IPS DF 6.9 (cell line): Measurements from ENCODE around the gene LYPD4.

Experiments
- DNase-seq: peaks from one replicate; pipeline ENCODE4 v3.0.0-alpha.2; 2013; ENCODE audit warnings: low read depth, low spot score
- H3K27ac ChIP-seq: one replicate; pipeline ENCODE4 v1.5.1; 2013; ENCODE audit warnings: low read length, control low read depth
- H3K27me3 ChIP-seq: 2 replicates; pipeline ENCODE4 v1.6.1; 2013; ENCODE audit warnings: mild to moderate bottlenecking, low read length; ENCODE audit not compliant: control insufficient read depth, insufficient read depth
- H3K36me3 ChIP-seq: 2 replicates; pipeline ENCODE4 v1.6.1; 2013; ENCODE audit warnings: low read length; ENCODE audit not compliant: control insufficient read depth, insufficient read depth
- H3K4me1 ChIP-seq: 2 replicates; pipeline ENCODE4 v1.6.1; 2013; ENCODE audit warnings: low read length; ENCODE audit not compliant: control insufficient read depth, insufficient read depth
- H3K4me3 ChIP-seq: 2 replicates; pipeline ENCODE4 v1.5.1; 2013; ENCODE audit warnings: mild to moderate bottlenecking, low read length
- H3K9me3 ChIP-seq: 2 replicates; pipeline ENCODE4 v1.6.1; 2013; ENCODE audit warnings: low read length, inconsistent platforms; ENCODE audit not compliant: control insufficient read depth, insufficient read depth
- WGBS: extraction: QIAGEN DNeasy Blood & Tissue Kit; methylation state at CpG from one replicate; pipeline ENCODE4 v1.1.7; 2013; ENCODE audit warnings: mixed read lengths, missing lambda C conversion rate; ENCODE audit not compliant: insufficient read length, insufficient coverage; 5-methylcytosine and 5-hydroxymethylcytosine counted together

The LYPD4 gene, protein sequence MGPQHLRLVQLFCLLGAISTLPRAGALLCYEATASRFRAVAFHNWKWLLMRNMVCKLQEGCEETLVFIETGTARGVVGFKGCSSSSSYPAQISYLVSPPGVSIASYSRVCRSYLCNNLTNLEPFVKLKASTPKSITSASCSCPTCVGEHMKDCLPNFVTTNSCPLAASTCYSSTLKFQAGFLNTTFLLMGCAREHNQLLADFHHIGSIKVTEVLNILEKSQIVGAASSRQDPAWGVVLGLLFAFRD

DNA sequence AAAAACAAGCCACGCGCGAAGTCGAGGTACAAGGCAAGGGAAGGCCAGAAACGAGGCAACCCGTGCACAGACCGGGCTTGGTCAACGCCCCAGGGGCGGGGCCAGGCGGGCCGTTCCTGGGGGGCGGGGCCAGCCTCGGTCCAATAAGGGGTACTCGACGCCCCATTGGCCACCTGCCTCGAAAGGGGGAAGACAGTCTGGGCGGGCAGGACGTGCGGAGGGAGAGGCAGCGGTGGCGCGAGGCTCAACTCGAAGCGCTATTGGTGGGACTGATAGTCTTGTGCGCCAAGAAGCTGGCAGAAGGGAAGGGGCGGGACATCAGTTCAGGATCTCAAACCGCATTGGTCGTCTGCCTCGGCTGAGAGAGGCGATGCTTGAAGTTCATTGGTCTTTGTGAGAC is at the start of gene LYPD4:
LYPD4 (minus strand) TSS at position 83 of the 400 bp plus-strand sequence. CDS start 5,398 bp downstream, outside the sequence.
- no peak within 1 kb of the TSS; the same call in 1 of the 2 replicates for H3K4me3 ChIP-seq
- H3K36me3 ChIP-seq = no peaks in the 10 kb centered on the region
- H3K27ac ChIP-seq = no peak within 1 kb of the TSS
- H3K9me3 ChIP-seq = no peaks in the 10 kb centered on the region
- no peak for DNase-seq
- H3K4me1 ChIP-seq = no peaks in the 10 kb centered on the region
- WGBS = no CpG with 5 or more reads among the region's 30 CpGs
- H3K27me3 ChIP-seq = no peaks in the 10 kb centered on the region

DNA sequence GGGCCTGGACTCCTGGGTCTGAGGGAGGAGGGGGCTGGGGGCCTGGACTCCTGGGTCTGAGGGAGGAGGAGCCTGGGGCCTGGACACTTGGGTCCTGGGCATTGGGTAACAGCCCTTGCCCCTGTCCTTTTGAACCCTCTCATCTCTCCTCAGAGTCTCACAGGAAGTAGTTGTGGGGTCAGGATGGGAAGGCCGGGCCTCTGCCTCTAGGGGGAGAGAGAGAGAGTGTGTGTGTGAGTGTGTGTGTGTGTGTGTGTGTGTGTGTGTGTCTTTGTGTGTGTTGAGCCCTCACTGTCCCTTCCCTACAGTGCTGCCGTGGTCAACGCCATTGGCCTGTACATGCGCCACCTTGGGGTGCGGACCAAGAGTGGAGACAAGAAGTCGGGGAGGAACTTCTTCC is 49.4 kb upstream of the LYPD4 start:
- no peak overlapping the region for H3K4me3 ChIP-seq
- H3K36me3 ChIP-seq = peaks cover 8% of the 10 kb centered on the region
- H3K27ac ChIP-seq = no peak overlapping the region
- H3K27me3 ChIP-seq = no peaks in the 10 kb centered on the region
- peaks cover 7% of the 10 kb centered on the region; the same call in 1 of the 2 replicates for H3K4me1 ChIP-seq
- no peak for DNase-seq
- no peaks in the 10 kb centered on the region for H3K9me3 ChIP-seq
- no CpG with 5 or more reads among the region's 6 CpGs for WGBS

DNA sequence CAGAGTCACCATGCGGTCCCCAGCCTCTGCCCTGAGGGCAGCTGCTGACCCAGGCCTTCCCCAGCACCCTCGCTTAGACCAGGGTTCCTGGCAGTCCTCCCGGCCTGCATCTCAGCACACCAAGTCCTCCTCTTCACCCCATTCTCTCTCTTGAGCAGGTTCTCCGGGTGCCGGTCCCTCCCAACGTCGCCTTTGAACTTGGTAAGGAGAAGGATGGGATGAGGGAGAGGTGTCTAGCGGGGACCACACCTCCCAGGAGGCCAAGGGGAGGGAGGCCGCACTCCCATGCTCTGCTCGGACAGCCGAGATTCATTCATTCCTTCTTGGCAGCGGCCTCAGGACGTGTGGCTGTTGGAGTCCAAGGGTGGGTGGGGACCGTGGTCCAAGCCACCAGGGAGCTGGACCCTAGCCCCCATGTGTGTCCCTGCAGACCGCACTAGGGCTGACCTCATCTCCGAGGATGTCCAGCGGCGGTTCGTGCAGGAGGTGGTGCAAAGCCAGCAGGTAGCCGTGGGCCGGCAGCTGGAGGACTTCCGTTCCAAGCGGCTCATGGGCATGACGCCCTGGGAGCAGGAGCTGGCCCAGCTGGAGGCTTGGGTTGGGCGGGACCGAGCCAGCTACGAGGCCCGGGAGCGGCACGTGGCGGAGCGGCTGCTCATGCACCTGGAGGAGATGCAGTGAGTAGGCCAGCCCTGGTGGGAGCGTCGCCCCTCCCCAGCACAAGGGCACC is 47.9 kb upstream of the LYPD4 start:
- Histone ChIP-seq H3K4me1 (peaks cover 10% of the 10 kb centered on the region), H3K36me3 (peaks cover 5% of the 10 kb centered on the region; the same call in 1 of the 2 replicates)
- no CpG with 5 or more reads among the region's 34 CpGs for WGBS

DNA sequence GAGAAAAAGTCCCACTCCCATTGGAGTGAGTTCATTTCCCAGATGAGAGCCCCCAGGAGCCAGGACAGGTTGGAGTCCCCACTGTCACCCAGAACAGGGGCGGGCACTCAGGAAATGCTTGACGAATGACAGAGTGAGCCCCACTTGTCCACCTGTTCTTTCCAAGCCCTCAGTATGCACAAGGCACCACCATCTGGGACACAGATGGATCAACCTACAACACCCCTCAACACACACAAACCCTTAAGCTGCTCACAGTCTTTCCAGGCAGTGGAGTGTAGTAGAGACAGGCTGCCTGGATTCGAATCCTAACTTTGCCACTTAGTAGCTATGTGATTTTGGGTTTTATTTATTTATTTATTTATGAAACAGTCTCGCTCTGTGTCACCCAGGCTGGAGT is 46.5 kb upstream of the LYPD4 start:
- Histone ChIP-seq H3K27ac (no peak overlapping the region), H3K27me3 (no peaks in the 10 kb centered on the region), H3K4me1 (peaks cover 10% of the 10 kb centered on the region), H3K36me3 (peaks cover 2% of the 10 kb centered on the region; the same call in 1 of the 2 replicates), H3K4me3 (no peak overlapping the region), H3K9me3 (no peaks in the 10 kb centered on the region)
- no CpG with 5 or more reads among the region's 4 CpGs for WGBS
- DNase-seq = no peak

More for the DNA sequence above, 47.9 kb upstream of the LYPD4 start:
- Histone ChIP-seq H3K9me3 (no peaks in the 10 kb centered on the region), H3K27ac (no peak overlapping the region), H3K4me3 (no peak overlapping the region), H3K27me3 (no peaks in the 10 kb centered on the region)
- DNase-seq = no peak

DNA sequence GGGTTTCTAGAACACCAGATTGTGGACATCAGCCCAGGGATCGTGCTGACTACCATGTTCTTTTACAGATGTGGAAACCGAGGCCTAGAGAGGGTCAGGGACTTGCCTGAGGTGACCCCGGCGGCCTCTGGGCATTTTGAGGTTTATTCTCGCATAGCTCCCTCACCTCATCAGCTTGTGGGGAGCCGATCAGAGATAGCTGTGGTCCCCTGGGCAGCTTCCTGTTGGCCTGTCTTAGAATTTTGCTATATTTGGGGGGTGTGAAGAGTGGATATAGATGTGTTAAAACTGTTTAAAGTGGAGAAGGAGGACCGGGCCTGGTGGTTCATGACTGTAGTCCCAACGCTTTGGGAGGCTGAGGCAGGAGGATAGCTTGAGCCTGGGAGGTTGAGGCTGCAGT is 45.4 kb upstream of the LYPD4 start:
- no CpG with 5 or more reads among the region's 8 CpGs for WGBS
- Histone ChIP-seq H3K36me3 (peaks cover 2% of the 10 kb centered on the region; the same call in 1 of the 2 replicates), H3K27me3 (no peaks in the 10 kb centered on the region), H3K4me3 (no peak overlapping the region), H3K9me3 (no peaks in the 10 kb centered on the region), H3K27ac (no peak overlapping the region), H3K4me1 (peaks cover 10% of the 10 kb centered on the region)
- no peak for DNase-seq

DNA sequence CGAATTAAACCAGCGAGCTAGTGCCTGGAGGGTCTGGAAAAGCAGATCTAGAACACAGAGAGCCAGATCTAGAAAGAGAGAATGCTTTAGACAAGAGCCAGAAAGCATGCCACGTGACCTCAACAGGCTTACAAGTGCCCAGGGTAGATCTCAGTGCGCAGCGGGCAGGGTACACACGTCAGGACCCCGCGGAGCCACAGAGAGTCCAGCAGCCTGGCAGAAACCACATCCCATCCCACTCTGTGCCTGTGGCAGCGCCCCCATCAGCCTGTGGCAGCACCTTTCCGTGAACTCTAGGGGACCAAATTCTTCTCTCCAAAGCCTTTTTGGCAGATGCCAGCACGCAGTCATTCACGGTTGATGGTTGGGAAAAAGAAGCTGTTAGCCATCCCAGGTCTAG is 44.4 kb upstream of the LYPD4 start:
- Histone ChIP-seq H3K27me3 (no peaks in the 10 kb centered on the region), H3K4me1 (peaks cover 10% of the 10 kb centered on the region), H3K4me3 (no peak overlapping the region), H3K27ac (no peak overlapping the region), H3K9me3 (no peaks in the 10 kb centered on the region), H3K36me3 (peaks cover 2% of the 10 kb centered on the region; the same call in 1 of the 2 replicates)
- WGBS = no CpG with 5 or more reads among the region's 12 CpGs
- no peak for DNase-seq

DNA sequence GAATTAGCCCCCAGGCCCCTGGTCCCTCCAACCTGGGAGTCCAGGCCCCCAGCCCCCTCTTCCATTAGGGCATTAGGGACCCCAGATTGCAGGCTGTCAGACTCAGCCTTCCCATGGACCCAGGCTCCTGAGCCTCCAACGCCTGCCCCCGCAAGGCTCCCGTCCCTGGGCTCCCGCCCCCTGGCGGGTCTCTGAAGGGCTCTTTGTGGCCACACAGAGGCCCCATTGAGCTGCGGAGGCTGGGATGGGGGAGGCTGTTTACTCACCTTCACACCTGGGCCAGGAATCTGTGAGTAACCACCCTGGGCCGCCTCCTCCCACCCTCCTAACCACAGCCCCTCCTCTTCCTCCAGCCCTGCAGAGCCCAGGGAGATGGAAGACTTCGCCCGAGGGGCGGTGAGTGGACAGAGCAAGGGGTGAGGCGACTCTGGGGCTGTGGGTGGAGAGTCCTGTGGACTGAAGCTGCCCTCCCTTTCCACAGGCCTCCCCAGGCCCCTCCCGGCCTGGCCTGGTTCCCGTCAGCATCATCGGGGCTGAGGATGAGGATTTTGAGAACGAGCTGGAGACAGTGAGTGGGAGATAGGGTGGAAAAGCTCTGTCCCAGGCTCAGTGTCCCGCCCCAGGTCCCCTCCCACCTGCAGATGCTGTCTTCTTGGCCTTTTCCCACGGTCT is 43.4 kb upstream of the LYPD4 start:
- H3K4me3 ChIP-seq = no peak overlapping the region
- peaks cover 10% of the 10 kb centered on the region for H3K4me1 ChIP-seq
- H3K27me3 ChIP-seq = no peaks in the 10 kb centered on the region
- H3K27ac ChIP-seq = no peak overlapping the region
- peaks cover 2% of the 10 kb centered on the region; the same call in 1 of the 2 replicates for H3K36me3 ChIP-seq
- DNase-seq = no peak
- WGBS = no CpG with 5 or more reads among the region's 17 CpGs
- no peaks in the 10 kb centered on the region for H3K9me3 ChIP-seq

DNA sequence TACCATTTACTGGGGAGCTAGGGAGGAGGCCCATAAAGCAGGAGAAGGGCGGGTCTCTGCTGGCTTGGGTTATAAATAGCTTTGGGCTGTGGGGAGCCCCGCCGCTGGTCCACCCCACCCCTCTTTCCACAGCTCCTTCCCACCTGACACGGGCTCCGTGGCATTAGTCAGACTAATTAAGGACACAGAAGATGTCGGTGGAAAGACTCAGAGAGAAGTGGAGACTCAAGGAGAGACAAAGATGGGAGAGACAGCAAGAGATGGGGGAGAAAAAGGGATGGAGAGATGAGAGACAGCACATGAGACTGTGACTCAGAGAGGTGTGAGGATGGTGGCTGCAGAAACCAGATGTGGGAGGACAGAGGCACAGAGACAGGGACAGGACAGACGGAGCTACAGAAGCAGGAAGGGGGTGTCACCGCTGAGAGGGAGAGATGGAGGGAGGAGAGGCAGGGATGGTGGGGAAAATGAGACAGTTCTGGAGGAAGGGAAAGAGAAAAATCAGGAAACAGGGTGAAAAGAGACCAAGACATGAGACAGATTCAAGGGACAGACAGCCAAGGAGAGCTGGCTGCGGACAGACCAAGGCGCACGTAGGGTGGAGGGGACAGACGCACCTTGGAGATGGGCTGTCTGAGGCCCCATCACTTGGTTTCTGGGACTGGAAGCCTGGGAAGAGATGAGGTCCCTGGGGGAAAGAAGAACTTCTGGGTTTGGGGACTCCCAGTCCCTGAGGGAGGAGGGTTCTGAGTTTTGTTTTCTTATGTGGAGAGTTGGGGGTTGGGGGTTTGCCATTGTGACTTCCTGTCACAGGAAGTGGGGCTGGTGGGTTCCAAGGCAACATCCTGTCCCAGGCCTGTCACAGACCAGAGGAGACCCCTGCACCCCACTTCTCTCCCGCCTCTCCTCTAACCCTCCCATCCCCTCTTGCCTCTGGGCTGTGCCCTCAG is 42.6 kb upstream of the LYPD4 start:
- H3K27me3 ChIP-seq = no peaks in the 10 kb centered on the region; the same call in 1 of the 2 replicates
- no peak overlapping the region for H3K4me3 ChIP-seq
- DNase-seq = no peak
- no peaks in the 10 kb centered on the region for H3K9me3 ChIP-seq
- WGBS = no CpG with 5 or more reads among the region's 13 CpGs
- no peak overlapping the region for H3K27ac ChIP-seq
- H3K36me3 ChIP-seq = peaks cover under 1% of the 10 kb centered on the region; the same call in 1 of the 2 replicates
- peaks cover 8% of the 10 kb centered on the region for H3K4me1 ChIP-seq

DNA sequence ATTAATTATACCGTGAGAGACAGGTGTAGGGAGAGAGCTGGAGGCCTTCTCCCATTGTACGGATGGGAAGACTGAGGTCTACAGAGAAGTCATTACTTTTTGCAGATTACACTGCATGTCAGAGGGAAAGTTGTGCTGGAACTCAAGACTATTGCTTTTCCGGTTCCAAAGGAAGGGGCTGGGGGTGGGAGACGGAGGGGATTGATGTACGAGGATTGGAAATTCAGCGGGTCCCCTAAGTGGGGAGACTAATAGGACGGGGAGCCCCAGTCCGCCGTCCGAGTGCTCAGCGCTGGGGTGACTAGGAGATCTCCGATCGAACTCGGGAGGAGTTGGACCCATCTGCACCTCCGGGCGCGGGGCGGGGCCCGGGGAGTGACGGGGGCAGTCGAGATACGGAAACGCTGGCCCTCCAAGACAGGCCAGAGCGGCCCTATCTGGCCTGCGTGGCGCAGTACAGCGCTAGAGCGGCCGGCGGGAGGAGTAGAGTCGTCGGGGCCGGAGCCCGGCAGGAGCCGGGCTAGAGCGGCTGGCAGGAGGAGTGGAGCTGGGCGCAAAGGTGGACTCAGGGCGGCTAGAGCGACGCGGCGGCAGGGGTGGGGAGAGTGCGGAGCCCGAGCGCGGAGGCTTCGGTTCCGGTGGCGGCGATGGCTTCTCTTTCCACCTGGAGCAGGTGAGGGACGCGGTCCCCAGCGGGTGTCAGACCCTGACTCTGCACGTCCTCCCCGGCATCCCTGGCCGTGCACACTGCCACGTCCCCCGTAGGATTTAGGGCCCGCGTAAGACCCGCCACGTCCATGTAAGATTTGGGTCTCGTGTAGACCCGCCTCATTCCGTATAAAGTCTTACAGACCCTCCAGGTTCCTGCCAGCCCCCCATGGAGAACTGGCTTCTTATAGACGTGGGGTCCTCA is 39.6 kb upstream of the LYPD4 start:
- DNase-seq = peak; percentile 91
- no CpG with 5 or more reads among the region's 66 CpGs for WGBS

More for the DNA sequence above, 39.6 kb upstream of the LYPD4 start:
- Histone ChIP-seq H3K4me1 (peaks cover 8% of the 10 kb centered on the region), H3K9me3 (no peaks in the 10 kb centered on the region), H3K27ac (no peak overlapping the region), H3K27me3 (no peaks in the 10 kb centered on the region; the same call in 1 of the 2 replicates), H3K4me3 (peak overlapping the region; percentile 94), H3K36me3 (no peaks in the 10 kb centered on the region; the same call in 1 of the 2 replicates)
